ENCODE results near the gene PZP.

DNA sequence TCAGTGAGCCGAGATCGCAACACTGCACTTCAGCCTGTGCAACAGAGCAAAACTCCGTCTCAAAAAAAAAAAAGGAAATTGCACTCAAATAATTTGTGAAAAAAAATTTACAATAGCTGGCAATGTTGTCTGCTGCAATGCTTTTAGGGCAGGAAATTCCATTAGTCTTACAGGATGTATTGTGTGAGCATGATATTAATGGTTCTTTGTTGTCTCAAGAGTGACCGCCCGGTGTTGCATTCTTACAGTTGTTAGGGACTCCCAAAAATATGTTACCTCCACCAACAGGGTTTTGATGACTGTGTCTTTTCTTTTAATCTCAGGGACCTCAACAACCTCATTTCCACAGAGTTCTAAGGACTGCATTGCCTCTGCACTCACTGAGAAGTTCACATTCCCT, 44.8 kb downstream of the PZP start:
- TF ChIP-seq, protein P1, sequence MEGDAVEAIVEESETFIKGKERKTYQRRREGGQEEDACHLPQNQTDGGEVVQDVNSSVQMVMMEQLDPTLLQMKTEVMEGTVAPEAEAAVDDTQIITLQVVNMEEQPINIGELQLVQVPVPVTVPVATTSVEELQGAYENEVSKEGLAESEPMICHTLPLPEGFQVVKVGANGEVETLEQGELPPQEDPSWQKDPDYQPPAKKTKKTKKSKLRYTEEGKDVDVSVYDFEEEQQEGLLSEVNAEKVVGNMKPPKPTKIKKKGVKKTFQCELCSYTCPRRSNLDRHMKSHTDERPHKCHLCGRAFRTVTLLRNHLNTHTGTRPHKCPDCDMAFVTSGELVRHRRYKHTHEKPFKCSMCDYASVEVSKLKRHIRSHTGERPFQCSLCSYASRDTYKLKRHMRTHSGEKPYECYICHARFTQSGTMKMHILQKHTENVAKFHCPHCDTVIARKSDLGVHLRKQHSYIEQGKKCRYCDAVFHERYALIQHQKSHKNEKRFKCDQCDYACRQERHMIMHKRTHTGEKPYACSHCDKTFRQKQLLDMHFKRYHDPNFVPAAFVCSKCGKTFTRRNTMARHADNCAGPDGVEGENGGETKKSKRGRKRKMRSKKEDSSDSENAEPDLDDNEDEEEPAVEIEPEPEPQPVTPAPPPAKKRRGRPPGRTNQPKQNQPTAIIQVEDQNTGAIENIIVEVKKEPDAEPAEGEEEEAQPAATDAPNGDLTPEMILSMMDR (IDR thresholded peaks at IDR 0.05; ENCODE audit: poor library complexity, severe bottlenecking) = no peak
- no peak for TF ChIP-seq POLR2AphosphoS5 (IDR thresholded peaks at IDR 0.05)
